ENCODE results near the gene INHBE.

INHBE gene

GRCh38 chr12:57487597-57488401, 32.7 kb downstream of the INHBE start, which contains the start of gene MARS1 (continued):
- TF ChIP-seq ZBTB11 (tag by site-specific recombination; conservative IDR thresholded peaks at IDR 0.05; ENCODE audit: low read depth) (peak; percentile 88), ZNF776 (tag by site-specific recombination; IDR thresholded peaks at IDR 0.05; ENCODE audit: borderline replicate concordance) (no peak), RBAK (tag by site-specific recombination; IDR thresholded peaks at IDR 0.05) (no peak), SP7 (tag by site-specific recombination; IDR thresholded peaks at IDR 0.05) (peak; percentile 61), ZNF169 (tag by site-specific recombination; IDR thresholded peaks at IDR 0.05) (no peak), ZSCAN5A (tag by site-specific recombination; IDR thresholded peaks at IDR 0.05) (no peak), SALL2 (tag by site-specific recombination; IDR thresholded peaks at IDR 0.05; ENCODE audit: borderline replicate concordance) (no peak), ZNF585B (tag by site-specific recombination; IDR thresholded peaks at IDR 0.05) (no peak), OSR2 (tag by site-specific recombination; IDR thresholded peaks at IDR 0.05) (no peak), TCF7L2 (IDR thresholded peaks at IDR 0.05; ENCODE audit: borderline replicate concordance, low read depth, low read length) (no peak), YY2 (tag by site-specific recombination; IDR thresholded peaks at IDR 0.05) (peak; percentile 78), ZEB2 (tag by site-specific recombination; IDR thresholded peaks at IDR 0.05) (peak; percentile 89), ZBTB7A (tag by site-specific recombination; IDR thresholded peaks at IDR 0.05; ENCODE audit: low read depth) (0 out of 2 replicates have a peak, but pooled peaks have one; percentile 76), BCL11B (tag by site-specific recombination; IDR thresholded peaks at IDR 0.05; ENCODE audit: low read depth) (no peak), ZNF280C (tag by site-specific recombination; IDR thresholded peaks at IDR 0.05) (no peak), ZNF521 (tag by site-specific recombination; IDR thresholded peaks at IDR 0.05) (no peak), ZNF600 (tag by site-specific recombination; IDR thresholded peaks at IDR 0.05) (no peak), ZNF366 (tag by site-specific recombination; conservative IDR thresholded peaks at IDR 0.05) (no peak), FEZF1 (tag by site-specific recombination; IDR thresholded peaks at IDR 0.05) (peak; percentile 49), ZNF416 (tag by site-specific recombination; IDR thresholded peaks at IDR 0.05) (no peak), ZBTB20 (tag by site-specific recombination; IDR thresholded peaks at IDR 0.05) (peak; percentile 38; the same call in 1 of the 2 replicates), GLIS1 (tag by site-specific recombination; IDR thresholded peaks at IDR 0.05) (peak; percentile 30; the same call in 1 of the 2 replicates), ZNF350 (tag by site-specific recombination; IDR thresholded peaks at IDR 0.05) (no peak), ZNF426 (tag by site-specific recombination; IDR thresholded peaks at IDR 0.05) (no peak), ZNF76 (tag by site-specific recombination; IDR thresholded peaks at IDR 0.05; ENCODE audit: borderline replicate concordance, low read depth) (peak; percentile 96), ZNF302 (tag by site-specific recombination; IDR thresholded peaks at IDR 0.05; ENCODE audit: low read depth) (no peak), ZNF623 (tag by site-specific recombination; IDR thresholded peaks at IDR 0.05) (no peak), ZNF670 (tag by site-specific recombination; IDR thresholded peaks at IDR 0.05; ENCODE audit: low read depth) (no peak), ZBTB21 (tag by site-specific recombination; IDR thresholded peaks at IDR 0.05) (0 out of 2 replicates have a peak, but pooled peaks have one; percentile 18), ZNF311 (tag by site-specific recombination; IDR thresholded peaks at IDR 0.05; ENCODE audit: borderline replicate concordance) (no peak), ZNF626 (tag by site-specific recombination; IDR thresholded peaks at IDR 0.05) (no peak), ZNF645 (tag by site-specific recombination; IDR thresholded peaks at IDR 0.05) (no peak), ZSCAN23 (tag by site-specific recombination; IDR thresholded peaks at IDR 0.05) (no peak)

All from HEK293 (cell line).